SK-MEL-5 (cell line): ENCODE data around the gene RRP9. TPM values are rescaled to one million over a fixed set of nuclear protein-coding genes. Genes with fewer than 3 reads are reported as not detected.
A peak's percentile ranks its signal among the peaks of the same experiment; 100 is the strongest.

Experiments
- DNase-seq: peaks from one replicate; pipeline ENCODE4 v3.0.0-alpha.2; 2016; ENCODE audit warnings: low read depth, low spot score
- in situ Hi-C: cut with HindIII; loops from 2 replicates; pipeline ENCODE4 v1.10.0; 2016; ENCODE audit warnings: low sequenced_read_pairs, high pct_unique_total_duplicates, low pct_unique_long_range_greater_than_20kb
- total RNA-seq: library from RNA; depleted of rRNA; stranded (reverse); fragments of >200 nt; shearing (Covaris generic); gene quantifications from 2 replicates; pipeline ENCODE4 v1.2.3, GENCODE V29; 2014

Gene RRP9
- total RNA-seq, 1 experiment from 2014 or later = 62.2 TPM

GRCh38 chr3:51974963-51975851 lies 33.5 kb upstream of the RRP9 start, which contains the start of gene ABHD14A:
ABHD14A (plus strand) TSS chr3:51975064; CDS start chr3:51975136, 72 bp downstream.
- in situ Hi-C loops = no loop called here
- peak; percentile 54 for DNase-seq

GRCh38 chr3:51974277-51974962 lies 32.7 kb upstream of the RRP9 start:
- DNase-seq = no peak
- in situ Hi-C loops = no loop called here

GRCh38 chr3:51971350-51971749 lies 29.6 kb upstream of the RRP9 start:
- in situ Hi-C loops = no loop called here
- no peak for DNase-seq

- no peak for DNase-seq
- in situ Hi-C loops = no loop called here
Observed at GRCh38 chr3:51970606-51971300, 29.0 kb upstream of the RRP9 start.

GRCh38 chr3:51969841-51970240 lies 28.1 kb upstream of the RRP9 start:
- no peak for DNase-seq
- in situ Hi-C loops = no loop called here

- in situ Hi-C loops = no loop called here
- no peak for DNase-seq
Observed at GRCh38 chr3:51968883-51969678, 27.4 kb upstream of the RRP9 start.

GRCh38 chr3:51968170-51968775 lies 26.6 kb upstream of the RRP9 start:
- no peak for DNase-seq
- in situ Hi-C loops = no loop called here

GRCh38 chr3:51967384-51968169 lies 25.9 kb upstream of the RRP9 start, which contains the start of gene PCBP4:
PCBP4 (minus strand) TSS chr3:51967454; CDS start chr3:51961240, 6,214 bp downstream.
- DNase-seq = peak; percentile 39
- in situ Hi-C loops = no loop called here

- in situ Hi-C loops = no loop called here
- DNase-seq = no peak
Observed at GRCh38 chr3:51966922-51967383, 25.2 kb upstream of the RRP9 start.

GRCh38 chr3:51966486-51966885 lies 24.8 kb upstream of the RRP9 start:
- in situ Hi-C loops = no loop called here
- DNase-seq = no peak

GRCh38 chr3:51966016-51966415 lies 24.3 kb upstream of the RRP9 start:
- DNase-seq = no peak
- in situ Hi-C loops = no loop called here

GRCh38 chr3:51964521-51964920 lies 22.8 kb upstream of the RRP9 start:
- in situ Hi-C loops = no loop called here
- no peak for DNase-seq

GRCh38 chr3:51963951-51964451 lies 22.3 kb upstream of the RRP9 start:
- in situ Hi-C loops = no loop called here
- no peak for DNase-seq

- in situ Hi-C loops = no loop called here
Observed at GRCh38 chr3:51962854-51963530, 21.3 kb upstream of the RRP9 start.

More at GRCh38 chr3:51962854-51963530, 21.3 kb upstream of the RRP9 start:
- no peak for DNase-seq
